GM12878 (cell line): ENCODE measurements around the gene NCAM2.

ENCODE experiments used
- EP300 ChIP-seq, 2 experiments: fragments of 150-350 bp in 1 of 2; IDR thresholded peaks; 2 replicates each; pipeline ENCODE4 v1.6.1; 2011 to 2012; ENCODE audit warnings: low read depth in 2 of 2, low read length in 2 of 2, borderline replicate concordance in 1 of 2, improper control_type of control experiment in 1 of 2, inconsistent platforms in 1 of 2; ENCODE audit not compliant: control insufficient read depth in 1 of 2
- EZH2 ChIP-seq: IDR thresholded peaks from 2 replicates; pipeline ENCODE4 v1.6.1; 2012; ENCODE audit warnings: low read depth, mild to moderate bottlenecking, control low read depth, inconsistent platforms, low read length, borderline replicate concordance; ENCODE audit not compliant: control insufficient read depth
- FOXM1 ChIP-seq: IDR thresholded peaks from 2 replicates; pipeline ENCODE4 v1.6.1; 2012; ENCODE audit warnings: low read depth, mild to moderate bottlenecking, inconsistent platforms, low read length, moderate library complexity
- GATAD2B ChIP-seq: fragments of 450-650 bp; conservative IDR thresholded peaks from 2 replicates; pipeline ENCODE4 v1.6.1; 2017; ENCODE audit warnings: low read depth, mild to moderate bottlenecking, moderate library complexity
- IKZF1 ChIP-seq: fragments of 450-650 bp; conservative IDR thresholded peaks from 2 replicates; pipeline ENCODE4 v1.6.1; 2017; ENCODE audit warnings: antibody characterized with exemption, mild to moderate bottlenecking
- SMC3 ChIP-seq: IDR thresholded peaks from 2 replicates; pipeline ENCODE4 v1.6.1; 2011; ENCODE audit warnings: low read length, improper control_type of control experiment, borderline replicate concordance
- SUPT20H ChIP-seq: IDR thresholded peaks from 2 replicates; pipeline ENCODE4 v1.6.1; 2011; ENCODE audit warnings: low read depth, mild to moderate bottlenecking, low read length, moderate library complexity, borderline replicate concordance; ENCODE audit not compliant: control insufficient read depth
- TF ChIP-seq, protein P1 (sequence below), 3 experiments: IDR thresholded peaks in 2 of 3; conservative IDR thresholded peaks in 1 of 3; 2 replicates each; pipeline ENCODE4 v1.5.1; 2011; ENCODE audit warnings: low read depth in 3 of 3, low read length in 3 of 3, mild to moderate bottlenecking in 3 of 3, control low read depth in 2 of 3, moderate library complexity in 2 of 3, inconsistent platforms in 1 of 3, mixed read lengths in 1 of 3; ENCODE audit not compliant: control insufficient read depth in 2 of 3, insufficient read depth in 1 of 3; ENCODE audit errors: extremely low read depth in 1 of 3

DNA sequence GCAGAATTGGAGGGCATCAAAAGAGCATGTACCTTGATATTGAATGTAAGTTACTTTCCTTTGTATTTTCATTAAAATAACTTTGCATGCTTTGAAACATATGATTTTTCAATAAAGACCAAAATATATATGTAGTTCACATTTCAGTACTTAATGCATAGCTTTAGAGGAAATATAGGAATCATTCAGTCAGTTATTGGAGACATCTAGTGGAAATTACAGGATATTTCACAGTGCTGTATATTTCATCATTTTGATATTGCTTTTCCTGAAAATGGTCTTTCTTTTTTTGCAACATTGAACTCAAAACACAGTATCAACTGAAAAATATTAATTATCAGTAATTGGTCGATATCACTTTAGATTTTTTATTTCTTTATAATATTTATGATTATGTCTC, 375.8 kb downstream of the NCAM2 start:
- TF ChIP-seq EZH2 (no peak), GATAD2B (no peak), SMC3 (no peak), IKZF1 (no peak), FOXM1 (no peak), SUPT20H (no peak), EP300 (IDR thresholded peaks at IDR 0.05; ENCODE audit: borderline replicate concordance in 1 of 2, control insufficient read depth in 1 of 2, low read depth in 2 of 2, low read length in 2 of 2) (no peak)
- TF ChIP-seq, protein P1, sequence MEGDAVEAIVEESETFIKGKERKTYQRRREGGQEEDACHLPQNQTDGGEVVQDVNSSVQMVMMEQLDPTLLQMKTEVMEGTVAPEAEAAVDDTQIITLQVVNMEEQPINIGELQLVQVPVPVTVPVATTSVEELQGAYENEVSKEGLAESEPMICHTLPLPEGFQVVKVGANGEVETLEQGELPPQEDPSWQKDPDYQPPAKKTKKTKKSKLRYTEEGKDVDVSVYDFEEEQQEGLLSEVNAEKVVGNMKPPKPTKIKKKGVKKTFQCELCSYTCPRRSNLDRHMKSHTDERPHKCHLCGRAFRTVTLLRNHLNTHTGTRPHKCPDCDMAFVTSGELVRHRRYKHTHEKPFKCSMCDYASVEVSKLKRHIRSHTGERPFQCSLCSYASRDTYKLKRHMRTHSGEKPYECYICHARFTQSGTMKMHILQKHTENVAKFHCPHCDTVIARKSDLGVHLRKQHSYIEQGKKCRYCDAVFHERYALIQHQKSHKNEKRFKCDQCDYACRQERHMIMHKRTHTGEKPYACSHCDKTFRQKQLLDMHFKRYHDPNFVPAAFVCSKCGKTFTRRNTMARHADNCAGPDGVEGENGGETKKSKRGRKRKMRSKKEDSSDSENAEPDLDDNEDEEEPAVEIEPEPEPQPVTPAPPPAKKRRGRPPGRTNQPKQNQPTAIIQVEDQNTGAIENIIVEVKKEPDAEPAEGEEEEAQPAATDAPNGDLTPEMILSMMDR (IDR thresholded peaks at IDR 0.05 in 2 of 3, conservative IDR thresholded peaks at IDR 0.05 in 1 of 3; ENCODE audit: control insufficient read depth in 2 of 3, extremely low read depth in 1 of 3, insufficient read depth in 1 of 3, low read depth in 3 of 3, low read length in 3 of 3) = no peak
